C4-2B (cell line): ENCODE results near the gene UBAP1L.

Source experiments
- H3K27ac ChIP-seq: fragments of 450-650 bp; 2 replicates; pipeline ENCODE4 v1.5.1; 2017
- ZFX ChIP-seq: fragments of 450-650 bp; IDR thresholded peaks from 2 replicates; pipeline ENCODE4 v1.6.1; 2017
- TF ChIP-seq, protein P1 (sequence below): fragments of 450-650 bp; conservative IDR thresholded peaks from 2 replicates; pipeline ENCODE4 v1.5.1; 2017; ENCODE audit warnings: mild to moderate bottlenecking

The UBAP1L gene

DNA sequence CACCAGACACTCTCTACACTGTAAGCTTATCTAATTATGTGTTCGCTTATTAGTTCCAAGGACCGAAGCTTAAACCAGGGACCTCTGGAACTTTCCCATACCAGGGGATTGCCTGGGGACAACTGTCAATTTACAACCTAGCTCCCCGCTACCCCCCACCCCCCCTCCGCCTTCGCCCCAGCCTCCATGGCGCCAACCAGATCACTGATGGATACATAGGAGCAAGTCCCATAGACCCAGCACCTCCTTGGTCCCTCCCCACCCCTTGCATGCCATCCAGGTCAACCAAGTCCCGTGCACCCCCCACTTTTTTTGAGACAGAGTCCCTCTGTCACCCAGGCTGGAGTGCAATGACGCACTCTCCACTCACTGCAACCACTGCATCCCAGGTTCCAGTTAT is 19.5 kb upstream of the UBAP1L start:
- peak overlapping the region; percentile 70; the same call in 1 of the 2 replicates for H3K27ac ChIP-seq
- no peak for TF ChIP-seq ZFX
- TF ChIP-seq, protein P1, sequence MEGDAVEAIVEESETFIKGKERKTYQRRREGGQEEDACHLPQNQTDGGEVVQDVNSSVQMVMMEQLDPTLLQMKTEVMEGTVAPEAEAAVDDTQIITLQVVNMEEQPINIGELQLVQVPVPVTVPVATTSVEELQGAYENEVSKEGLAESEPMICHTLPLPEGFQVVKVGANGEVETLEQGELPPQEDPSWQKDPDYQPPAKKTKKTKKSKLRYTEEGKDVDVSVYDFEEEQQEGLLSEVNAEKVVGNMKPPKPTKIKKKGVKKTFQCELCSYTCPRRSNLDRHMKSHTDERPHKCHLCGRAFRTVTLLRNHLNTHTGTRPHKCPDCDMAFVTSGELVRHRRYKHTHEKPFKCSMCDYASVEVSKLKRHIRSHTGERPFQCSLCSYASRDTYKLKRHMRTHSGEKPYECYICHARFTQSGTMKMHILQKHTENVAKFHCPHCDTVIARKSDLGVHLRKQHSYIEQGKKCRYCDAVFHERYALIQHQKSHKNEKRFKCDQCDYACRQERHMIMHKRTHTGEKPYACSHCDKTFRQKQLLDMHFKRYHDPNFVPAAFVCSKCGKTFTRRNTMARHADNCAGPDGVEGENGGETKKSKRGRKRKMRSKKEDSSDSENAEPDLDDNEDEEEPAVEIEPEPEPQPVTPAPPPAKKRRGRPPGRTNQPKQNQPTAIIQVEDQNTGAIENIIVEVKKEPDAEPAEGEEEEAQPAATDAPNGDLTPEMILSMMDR = no peak

DNA sequence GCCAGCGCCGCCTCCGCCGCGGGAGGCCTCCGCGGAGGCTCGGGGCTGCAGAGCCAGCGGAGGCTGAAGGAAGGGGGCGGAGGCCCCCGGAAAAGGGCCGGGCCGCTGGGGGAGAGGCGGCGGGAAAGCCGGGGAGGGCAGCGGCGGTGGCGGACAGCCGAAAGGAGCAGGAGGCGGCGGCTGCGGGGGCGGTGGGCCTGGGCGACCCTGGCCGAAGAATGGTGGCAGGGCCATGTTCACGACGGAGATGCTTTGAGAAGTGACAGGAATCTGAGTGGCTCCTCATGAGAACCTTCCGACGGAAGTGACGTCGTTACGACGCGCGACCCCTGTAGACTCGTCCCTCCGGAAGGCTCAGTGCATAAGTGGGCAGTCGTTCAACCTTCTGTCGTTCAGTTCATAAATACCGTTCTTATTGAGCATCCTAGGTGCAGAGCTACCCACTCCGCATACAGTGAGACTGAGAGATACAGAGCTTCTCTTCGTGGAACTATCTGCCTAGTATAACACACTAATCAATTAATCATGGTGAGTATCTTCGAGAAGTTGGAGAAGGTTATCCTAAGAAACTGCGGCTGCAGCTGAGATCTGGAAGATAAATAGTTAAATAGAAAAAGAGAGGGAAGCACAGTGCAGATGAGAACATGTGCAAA is 18.7 kb upstream of the UBAP1L start, which contains the start of gene PDCD7:
PDCD7 (minus strand) TSS at position 261 of the 653 bp plus-strand sequence; CDS start at position 234, 27 bp downstream.
- peak within 1 kb of the TSS; percentile 70 for H3K27ac ChIP-seq
- no peak; the same call in 1 of the 2 replicates for TF ChIP-seq ZFX
- TF ChIP-seq, protein P1 = no peak

DNA sequence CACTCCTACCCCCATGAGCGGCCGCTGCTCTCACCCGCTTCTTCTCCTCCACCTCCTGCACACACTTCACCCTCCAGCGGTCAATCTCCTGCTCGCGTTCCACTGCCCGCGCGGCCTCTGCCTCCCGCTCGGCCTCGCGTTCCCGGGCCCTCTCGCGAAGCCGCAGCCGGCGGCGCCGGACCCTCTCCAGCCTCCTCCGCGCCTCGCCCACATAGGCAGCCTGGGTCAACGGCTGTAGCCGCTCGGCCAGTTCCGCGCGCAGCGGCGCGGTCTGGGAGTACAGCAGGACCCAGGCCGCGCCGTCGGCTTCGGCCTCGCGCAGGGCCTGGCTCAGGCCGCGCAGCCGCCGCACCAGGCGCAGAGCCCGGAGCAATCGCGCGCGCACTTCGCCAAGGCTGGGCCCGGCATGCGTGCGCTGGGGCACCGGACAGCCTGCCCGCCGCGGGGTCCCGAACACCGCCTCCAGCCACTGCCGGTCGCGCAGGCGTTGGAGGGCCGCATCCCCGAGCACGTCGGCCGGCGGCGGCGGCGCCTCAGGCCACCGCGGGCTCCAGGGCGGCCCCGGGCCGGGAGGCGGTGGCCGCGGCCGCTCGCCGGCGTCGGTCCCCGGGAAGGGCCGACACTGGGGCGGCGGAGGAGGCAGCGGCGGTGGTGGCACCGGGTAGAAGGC is 18.0 kb upstream of the UBAP1L start:
- H3K27ac ChIP-seq = peak overlapping the region; percentile 70
- TF ChIP-seq ZFX = peak; percentile 100
- TF ChIP-seq, protein P1 = no peak; the same call in 1 of the 2 replicates

DNA sequence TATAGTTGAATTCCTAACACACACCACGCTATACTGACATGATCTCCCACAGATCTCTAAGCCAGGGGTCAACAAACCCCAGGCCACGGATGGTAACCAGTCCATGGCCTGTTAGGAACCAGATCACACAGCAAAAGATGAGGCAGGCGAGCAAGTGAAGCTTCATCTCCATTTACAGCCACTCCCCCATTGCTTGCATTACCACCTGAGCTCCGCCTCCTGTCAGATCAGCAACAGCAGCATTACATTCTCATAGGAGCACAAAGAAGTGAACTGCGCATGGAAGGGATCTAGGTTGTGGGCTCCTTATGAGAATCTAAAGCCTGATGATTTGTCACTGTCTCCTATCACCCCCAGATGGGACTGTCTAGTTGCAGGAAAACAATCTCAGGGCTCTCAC is 15.9 kb upstream of the UBAP1L start:
- TF ChIP-seq, protein P1 = no peak
- TF ChIP-seq ZFX = no peak
- H3K27ac ChIP-seq = no peak overlapping the region

DNA sequence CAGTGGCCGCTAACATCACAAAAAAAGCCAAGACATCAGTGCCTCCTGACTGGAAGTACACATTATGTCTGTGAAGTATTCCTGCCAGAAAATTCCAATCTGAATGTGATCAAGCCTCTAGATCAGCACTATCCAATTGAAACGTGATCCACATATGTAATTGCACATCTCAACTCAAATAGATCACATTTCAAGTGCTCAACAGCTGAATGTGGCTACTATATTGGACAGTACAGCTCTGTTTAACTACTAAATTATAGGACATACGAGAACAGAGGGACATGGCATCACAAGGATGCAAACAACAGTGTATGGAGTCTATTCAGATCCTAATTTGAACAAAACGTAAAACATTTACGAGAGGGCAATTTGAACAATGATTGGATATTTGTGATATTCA is 542 bp upstream of the UBAP1L start:
- H3K27ac ChIP-seq = no peak overlapping the region
- TF ChIP-seq ZFX = no peak
- TF ChIP-seq, protein P1 = no peak

DNA sequence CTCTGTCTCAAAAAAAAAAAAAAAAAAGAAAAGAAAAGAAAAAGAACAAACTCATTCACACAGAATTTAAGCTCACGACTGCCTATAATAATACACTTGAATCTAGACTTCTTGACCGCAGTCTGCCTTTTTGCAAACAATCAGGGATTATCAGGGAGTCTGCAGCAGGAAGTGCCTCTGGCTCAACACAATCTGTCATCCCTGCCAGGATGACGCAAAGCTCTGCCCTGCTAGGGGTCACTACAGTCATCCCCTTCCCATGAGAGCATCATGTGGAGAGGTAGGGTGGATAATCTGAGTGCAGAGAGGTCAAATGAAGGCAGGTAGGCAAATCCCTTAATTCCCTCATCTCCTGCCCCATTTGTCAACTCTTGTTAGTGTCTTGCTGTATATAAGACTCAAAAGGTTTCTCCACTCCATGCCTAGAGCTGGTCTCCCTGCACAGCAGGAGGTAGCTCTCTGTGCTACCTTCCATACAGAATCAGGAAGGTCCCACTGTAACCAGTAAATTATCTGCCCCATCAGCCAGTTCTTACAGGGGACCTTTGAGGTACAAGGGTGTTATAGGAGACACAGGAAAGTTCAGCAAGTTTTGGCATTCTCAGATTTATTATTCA is 4.2 kb downstream of the UBAP1L start:
- H3K27ac ChIP-seq = no peak overlapping the region
- TF ChIP-seq, protein P1 = no peak
- TF ChIP-seq ZFX = no peak
